ENCODE data around the gene PAX5.

- TF ChIP-seq CTCF (IDR thresholded peaks at IDR 0.05; ENCODE audit: borderline replicate concordance, extremely low read depth, low read length, poor library complexity, severe bottlenecking) = no peak
- TF ChIP-seq EZH2 (IDR thresholded peaks at IDR 0.05; ENCODE audit: borderline replicate concordance, low read depth, low read length, severe bottlenecking) = no peak
Observed at GRCh38 chr9:36803961-36804360, 230.1 kb downstream of the PAX5 start.
